ENCODE measurements around the gene ZNF638.
"Not testable (repeated sequence)": the region's sequence is repeated elsewhere in the genome, so short reads cannot be mapped to it uniquely, and the experiment has no call there.

The ZNF638 gene

DNA sequence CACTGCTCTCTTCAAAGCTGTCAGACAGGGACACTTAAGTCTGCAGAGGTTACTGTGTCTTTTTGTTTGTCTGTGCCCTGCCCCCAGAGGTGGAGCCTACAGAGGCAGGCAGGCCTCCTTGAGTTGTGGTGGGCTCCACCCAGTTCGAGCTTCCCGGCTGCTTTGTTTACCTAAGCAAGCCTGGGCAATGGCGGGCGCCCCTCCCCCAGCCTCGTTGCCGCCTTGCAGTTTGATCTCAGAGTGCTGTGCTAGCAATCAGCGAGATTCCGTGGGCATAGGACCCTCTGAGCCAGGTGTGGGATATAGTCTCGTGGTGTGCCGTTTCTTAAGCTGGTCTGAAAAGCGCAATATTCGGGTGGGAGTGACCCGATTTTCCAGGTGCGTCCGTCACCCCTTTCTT lies 85.3 kb downstream of the ZNF638 start:
- DNase-seq = not testable (repeated sequence)

DNA sequence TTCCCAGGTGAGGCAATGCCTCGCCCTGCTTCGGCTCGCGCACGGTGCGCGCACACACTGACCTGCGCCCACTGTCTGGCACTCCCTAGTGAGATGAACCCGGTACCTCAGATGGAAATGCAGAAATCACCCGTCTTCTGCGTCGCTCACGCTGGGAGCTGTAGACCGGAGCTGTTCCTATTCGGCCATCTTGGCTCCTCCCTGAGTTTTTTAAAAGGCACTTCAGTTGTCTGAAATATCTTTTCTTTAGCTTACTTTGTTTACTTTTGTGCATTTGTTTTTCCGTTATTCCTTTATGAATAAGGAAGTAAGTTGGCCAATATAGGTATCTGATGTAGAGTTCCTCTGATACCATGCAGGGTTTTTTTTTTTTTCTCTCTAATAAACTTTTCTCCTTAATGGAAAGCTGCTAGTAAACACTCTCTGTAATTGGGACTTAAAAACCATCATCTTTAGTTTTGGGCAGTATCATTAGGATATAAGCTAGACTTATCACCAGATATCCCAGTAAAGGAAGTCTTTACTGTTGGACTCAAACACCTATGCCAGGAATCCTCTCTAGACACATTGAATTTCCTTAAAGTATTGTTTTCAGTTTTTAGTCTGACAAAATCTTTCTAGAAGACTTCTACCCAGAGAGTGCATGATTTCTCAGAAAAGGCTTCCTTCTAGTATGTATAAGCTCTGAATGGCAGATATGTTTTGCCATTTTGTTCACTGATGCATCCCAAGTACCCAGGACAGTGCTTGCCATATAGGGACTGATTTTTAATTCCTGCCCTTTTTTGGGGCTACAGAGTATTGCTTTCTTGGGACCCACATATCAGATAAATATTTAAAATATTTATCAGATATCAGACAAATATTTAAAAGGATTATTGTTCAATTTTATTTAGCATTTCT lies 86.0 kb downstream of the ZNF638 start:
- DNase-seq = no peak

DNA sequence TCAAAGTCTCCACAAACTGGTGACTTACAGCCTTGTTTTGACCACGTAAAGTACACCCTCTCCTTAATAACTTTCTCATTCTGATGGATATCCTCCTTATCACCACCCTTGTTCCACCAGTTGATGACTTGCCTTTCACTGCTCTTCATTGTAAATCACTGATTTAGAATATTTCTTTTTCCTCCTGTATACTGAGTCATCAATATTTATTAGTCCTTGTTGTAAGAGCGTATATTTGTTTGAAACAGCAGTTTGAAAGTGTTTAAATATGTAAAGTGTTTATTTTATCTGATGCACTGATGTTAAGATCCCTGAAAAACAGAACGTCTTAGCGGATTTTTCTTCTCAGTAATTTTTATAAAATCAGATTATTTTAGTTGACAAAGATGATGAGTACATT lies 87.6 kb downstream of the ZNF638 start:
- no peak for DNase-seq

DNA sequence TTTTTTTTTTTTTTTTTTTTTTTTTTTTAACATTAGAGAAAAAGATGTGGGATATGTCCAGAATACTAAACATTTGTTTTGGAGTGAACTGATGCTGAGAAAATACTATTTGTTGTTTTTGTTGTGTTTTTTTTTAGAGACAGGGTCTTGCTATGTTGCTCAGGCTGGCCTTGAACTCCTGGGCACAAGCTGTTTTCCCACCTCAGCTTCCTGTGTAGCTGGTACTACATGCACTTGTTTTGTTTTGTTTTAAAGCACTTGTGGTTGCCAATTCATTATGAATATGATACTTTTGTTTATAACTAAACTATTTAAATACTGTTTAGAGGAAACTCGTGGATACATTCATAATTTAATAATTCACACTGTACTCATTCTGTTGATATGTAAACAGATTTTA lies 88.4 kb downstream of the ZNF638 start:
- no peak for DNase-seq

DNA sequence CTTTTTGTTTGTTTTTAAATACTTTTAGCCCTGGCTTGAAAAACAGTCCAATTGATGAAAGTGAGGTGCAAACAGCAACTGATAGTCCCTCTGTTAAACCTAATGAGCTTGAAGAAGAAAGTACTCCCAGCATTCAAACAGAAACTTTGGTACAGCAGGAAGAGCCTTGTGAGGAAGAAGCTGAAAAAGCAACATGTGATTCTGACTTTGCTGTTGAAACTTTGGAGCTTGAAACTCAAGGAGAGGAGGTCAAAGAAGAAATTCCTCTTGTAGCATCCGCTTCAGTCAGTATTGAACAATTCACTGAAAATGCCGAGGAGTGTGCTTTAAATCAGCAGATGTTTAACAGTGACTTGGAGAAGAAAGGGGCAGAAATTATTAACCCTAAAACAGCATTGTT lies 91.2 kb downstream of the ZNF638 start:
- no peak for DNase-seq

DNA sequence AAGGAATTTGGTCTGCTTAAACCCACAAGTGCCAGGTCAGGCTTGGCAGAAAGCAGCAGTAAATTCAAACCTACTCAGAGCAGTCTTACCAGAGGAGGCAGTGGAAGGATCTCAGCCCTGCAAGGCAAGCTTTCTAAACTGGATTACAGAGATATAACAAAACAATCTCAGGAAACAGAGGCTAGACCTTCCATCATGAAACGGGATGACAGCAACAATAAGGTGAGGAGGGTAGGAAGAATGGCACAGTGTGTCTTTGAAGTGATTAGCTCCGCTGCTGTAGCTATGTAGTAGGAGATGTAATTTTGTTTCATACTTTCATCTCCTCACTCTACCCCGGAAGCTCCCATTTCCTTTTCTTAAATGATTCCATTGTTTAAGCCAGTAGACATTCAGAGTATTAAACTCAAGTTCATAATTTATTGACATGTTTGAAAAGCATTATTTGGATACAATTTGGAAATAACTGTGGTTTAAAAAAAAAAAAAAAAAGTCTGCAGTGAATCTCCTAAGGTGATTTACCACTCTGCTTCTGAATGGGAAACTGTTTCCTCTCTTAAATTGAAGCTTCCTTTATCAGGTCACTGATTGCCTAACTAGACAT lies 92.3 kb downstream of the ZNF638 start:
- no peak for DNase-seq

DNA sequence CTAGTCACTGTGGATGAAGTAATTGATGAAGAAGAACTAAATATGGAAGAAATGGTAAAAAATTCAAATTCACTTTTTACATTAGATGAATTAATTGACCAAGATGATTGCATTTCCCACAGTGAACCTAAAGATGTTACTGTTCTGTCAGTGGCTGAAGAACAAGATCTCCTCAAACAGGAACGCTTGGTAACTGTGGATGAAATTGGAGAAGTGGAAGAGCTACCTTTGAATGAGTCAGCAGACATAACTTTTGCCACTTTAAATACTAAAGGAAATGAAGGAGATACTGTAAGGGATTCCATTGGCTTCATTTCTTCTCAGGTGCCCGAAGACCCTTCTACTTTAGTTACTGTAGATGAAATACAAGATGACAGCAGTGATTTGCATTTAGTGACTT lies 95.1 kb downstream of the ZNF638 start:
- no peak for DNase-seq

DNA sequence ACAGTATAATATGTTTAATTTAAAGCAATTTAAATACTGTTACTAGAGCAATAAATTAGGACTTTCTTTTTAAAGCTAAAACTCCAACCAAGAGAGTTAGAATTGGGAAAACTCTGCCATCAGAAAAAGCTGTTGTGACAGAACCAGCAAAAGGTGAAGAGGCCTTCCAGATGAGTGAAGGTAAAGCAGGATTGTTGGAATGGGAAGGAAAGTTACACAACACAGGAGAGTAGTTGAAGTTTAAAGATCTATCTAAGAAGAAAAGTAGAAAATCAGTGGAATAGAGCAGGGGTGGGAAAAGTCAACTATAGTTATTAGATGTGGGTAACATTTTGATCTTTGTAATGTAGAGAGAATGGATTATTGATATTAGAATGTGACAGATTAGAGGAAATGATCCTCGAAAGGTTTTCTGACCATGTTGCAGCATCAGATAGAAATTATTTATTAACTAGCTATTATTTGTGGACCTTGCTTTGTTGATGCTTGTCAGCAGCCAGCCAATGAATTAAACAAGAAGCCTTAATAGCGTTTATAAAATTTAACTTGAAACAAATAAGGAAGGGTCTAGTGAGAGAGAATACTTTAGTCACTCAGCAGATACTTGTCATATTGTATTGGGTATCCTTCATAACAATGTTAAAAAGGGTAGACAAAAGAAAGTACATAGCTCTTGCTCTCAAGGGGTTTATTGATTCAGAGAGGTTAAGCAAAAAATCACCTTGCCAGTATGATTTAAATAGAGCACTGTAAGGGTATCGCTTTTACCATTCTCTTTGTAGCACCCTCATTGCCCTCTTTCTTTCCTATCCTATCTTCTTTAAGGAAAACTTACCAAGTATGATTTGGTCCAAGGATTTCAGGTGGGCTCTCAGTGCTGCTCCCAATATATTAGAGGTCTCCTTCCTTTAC lies 97.1 kb downstream of the ZNF638 start:
- no peak for DNase-seq

DNA sequence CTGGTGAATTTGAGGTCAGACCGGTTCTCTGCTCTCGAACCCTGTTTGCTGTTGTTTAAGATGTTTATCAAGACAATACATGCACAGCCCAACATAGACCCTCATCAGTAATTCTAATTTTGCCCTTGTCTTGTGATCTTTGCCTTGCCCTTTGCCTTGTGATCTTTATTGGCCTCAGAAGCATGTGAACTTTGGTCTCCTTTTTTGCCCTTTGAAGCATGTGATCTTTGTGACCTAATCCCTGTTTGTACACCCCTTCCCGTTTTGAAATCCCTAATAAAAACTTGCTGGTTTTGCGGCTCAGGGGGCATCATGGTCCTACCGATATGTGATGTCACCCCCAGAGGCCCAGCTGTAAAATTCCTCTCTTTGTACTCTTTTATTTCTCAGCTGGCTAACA lies 113.6 kb downstream of the ZNF638 start:
- not testable (repeated sequence) for DNase-seq

DNA sequence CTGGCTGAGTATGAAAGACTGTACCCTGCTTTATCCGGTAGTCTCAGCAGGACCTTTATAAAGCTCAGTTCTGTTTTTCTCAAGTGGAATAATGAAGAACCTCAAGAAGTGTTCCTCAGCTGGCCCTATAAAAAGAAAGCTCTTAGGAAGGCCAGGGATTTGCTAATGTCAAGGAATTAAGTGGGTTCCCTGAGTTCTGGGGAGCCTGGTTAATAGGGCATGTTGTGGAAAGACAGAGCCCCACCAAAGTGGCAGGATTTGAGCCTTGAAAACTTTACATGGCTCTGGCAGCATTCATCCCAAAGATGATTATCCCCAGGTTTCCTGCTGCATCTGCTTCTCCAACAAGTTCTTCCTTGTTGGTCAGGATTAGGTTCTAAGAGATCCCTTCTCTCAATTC lies 114.9 kb downstream of the ZNF638 start:
- no peak for DNase-seq

DNA sequence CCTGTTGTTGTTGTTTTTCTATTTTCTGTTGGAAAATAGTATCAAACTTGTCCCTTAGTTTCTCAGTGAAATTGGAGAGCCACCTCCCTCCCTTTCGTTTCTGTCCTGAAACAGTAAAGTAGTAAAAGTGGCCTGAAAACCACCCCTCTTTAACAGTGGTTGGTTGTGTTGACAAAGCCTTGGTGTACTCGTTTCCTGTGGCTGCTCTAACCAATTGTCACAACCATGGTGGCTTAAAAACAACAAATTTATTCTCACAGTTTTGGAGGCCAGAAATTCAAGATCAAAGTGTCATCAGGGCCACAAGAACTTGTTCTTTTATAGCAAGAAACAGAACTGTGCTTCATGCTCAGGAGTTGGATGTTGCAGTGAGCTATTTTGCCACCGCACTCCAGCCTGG lies 117.8 kb downstream of the ZNF638 start:
- no peak for DNase-seq

DNA sequence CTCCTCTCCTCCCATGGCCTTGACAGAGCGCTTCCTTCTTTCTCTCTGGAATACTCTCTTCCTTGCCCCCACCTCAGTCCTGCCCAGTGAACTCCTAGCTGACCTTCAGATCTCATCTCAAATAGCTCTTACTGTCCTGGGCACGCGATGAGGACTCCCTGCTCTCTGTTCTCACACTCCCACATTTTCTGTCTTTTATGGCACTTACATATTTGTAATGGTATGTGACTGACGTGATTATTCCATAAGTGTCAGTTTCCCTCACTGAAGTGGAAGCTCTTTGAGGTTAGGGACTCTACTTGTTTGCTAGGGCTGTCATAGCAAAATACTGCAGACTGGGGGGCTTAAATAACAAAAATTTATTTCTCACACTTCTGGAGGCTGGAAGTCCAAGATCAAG lies 120.1 kb downstream of the ZNF638 start:
- DNase-seq = no peak

DNA sequence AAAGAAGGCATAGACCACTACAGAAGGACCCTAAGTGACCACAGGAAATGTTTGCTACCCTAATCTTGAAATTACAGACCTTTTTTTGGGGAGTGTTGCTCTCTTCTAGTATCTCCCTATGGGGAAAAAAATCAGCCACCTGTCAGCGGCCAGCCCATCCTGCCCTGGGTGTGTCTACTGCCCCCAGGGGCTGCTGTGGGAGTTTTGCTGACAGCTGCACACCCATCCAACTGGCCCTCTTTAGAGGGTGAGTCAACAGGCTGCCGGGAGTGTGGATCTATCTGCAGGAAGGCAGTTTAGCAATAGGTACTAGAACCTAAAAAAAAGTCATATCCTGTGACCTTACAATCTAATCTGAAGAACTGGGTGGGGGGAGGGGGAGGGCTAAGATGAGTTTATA lies 121.0 kb downstream of the ZNF638 start:
- DNase-seq = peak; percentile 23

DNA sequence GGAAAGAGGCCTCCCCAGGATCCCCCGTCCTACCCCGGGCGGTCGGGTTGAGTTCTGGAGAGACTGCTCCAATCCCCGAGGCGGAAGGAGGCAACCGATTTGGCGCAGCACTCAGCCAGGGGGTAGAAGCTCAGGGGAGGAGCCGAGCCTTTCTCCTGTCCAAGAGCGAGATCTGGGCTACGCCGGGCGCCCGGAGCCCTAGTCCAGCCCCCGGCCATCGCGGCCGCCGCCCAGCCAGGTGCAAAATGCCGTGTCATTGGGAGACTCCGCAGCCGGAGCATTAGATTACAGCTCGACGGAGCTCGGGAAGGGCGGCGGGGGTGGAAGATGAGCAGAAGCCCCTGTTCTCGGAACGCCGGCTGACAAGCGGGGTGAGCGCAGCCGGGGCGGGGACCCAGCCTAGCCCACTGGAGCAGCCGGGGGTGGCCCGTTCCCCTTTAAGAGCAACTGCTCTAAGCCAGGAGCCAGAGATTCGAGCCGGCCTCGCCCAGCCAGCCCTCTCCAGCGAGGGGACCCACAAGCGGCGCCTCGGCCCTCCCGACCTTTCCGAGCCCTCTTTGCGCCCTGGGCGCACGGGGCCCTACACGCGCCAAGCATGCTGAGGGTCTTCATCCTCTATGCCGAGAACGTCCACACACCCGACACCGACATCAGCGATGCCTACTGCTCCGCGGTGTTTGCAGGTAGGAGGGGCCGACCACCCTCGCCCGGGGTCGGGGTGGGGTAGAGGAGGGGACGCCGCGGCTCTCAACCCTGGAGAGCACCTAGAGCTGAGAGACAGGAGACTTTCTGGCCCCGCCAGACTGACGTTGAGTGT lies 122.0 kb downstream of the ZNF638 start, which contains the start of gene DYSF:
TSS of gene DYSF (plus strand) at position 158 of the 817 bp plus-strand sequence.
- no peak for DNase-seq

DNA sequence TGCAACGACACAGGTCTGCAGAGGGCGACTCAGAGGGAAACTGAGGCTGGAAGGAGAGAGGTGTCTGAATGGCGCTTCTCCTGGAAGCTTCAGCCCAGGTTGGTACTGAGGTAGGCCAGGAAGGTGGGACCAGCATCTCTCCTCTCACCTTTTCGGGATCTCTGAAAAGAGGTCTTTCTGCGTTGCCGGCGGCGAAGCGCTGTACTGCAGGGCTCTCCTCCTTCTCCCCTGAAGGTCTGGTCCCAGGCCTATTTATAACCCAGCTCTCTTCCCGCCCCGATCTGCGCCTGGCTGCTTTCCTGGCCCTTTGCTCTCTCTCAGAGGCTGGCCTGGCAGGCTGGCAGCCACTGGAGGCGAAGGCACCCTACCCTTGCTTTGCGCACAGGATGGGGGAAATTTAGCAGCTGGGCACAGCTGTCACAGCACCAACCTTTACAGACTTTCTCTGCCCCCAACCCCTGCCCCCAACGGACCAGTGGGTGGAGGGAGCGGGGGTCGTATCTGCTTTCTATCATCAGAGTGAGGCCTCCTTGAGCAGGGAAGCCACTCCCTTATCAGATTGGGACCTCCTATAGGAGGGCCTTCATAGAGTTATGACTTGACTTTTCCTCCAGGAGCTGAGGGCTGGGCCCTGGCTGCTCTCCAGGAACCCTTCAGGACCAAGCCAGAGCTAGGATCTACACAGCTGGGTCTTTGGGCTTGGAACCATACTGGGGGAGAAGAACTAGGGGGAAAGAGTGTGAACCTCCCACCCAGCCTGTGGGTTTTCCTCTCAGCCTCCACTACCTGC lies 122.8 kb downstream of the ZNF638 start:
- no peak for DNase-seq

DNA sequence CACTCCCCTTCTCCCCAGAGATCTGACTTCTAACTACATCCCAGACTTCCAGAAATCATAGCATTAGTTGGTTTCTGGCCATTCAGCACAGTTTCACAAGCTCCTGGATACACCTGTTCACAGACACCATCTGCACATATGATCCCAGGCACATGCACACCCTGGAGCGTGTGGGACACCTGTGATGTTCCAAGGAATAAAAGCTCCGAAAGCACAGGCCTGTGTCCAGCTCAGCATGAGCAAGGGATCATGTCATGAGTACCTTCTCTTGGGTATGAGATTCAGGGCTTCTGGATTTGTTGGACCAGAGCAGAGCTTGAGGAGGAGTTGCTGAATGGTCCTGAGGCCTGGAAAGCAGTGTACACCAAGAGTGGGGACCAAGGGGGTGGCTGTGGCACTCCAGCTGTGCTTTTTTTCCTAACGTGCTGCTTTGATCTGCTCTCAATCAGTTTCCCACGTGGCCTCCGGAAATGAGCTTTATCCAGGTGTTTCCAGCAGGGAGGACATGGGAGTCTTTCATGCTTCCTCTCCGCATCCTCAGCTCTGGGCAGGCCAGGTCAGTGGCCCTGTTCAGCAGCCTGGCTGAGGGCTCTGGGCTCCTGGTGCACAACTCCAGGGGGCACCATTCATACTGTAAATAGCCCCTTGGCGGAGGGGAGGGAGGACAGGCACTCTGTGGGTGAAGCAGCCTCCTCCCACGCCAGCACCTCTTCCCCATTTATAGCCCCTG lies 123.6 kb downstream of the ZNF638 start:
- DNase-seq = no peak

DNA sequence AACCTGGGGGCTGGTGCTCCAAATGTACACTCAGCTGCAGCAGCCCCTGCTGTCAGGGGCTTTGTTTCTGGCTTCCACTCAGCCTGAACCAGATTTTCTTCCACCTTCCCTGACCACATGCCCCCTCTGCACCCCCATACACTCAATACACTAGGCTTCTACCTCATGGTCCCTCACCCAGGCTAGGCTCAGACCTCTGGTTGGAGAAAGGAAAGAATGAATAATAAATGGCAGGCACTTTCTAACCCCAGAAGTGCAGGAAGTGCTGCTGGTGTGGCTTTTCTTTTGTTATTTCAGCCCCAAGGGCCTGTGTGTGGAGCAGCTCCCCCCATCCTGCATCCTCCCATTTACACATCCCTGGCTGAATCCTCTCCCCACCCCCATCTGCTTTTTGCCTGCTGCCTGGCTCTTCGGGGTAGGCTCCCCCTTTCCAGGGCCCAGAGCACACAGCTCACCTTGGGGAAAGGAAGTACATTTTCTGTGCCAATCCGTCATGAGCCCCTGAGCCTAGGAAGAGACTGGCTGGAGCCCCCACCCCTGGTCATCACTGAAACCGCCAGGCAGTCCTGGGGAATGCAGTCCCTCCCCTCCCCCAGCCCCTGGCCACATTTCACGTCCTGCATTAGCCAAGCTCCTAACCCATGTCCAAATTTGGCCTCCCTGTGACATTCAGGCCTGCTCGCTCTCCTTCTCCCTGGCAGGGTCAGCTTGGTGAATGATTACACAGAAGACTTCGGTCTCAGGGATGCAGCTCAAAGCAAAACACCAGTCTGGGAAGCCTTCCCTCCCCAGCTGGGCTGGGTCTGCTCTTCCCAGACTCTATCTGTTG lies 124.4 kb downstream of the ZNF638 start:
- peak; percentile 41 for DNase-seq

DNA sequence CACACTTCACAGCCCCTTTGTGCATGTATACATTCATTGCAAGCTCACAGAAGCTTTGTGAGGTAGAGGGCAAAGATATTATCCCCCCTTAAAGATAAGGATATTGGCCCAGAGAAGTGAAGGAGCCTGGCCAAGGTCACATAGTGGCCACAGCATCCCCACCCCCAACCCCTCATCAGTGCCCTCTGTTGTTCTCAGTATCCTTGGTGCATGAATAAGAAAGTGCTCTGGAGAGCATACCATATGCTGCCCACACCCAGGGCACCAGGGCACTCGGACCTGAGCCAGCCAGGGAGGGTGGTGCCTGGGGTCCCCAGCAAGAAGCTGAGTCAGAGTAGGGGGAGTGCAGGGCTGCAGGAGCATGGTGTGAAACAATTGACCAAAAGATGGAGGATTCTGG lies 125.0 kb downstream of the ZNF638 start:
- no peak for DNase-seq

DNA sequence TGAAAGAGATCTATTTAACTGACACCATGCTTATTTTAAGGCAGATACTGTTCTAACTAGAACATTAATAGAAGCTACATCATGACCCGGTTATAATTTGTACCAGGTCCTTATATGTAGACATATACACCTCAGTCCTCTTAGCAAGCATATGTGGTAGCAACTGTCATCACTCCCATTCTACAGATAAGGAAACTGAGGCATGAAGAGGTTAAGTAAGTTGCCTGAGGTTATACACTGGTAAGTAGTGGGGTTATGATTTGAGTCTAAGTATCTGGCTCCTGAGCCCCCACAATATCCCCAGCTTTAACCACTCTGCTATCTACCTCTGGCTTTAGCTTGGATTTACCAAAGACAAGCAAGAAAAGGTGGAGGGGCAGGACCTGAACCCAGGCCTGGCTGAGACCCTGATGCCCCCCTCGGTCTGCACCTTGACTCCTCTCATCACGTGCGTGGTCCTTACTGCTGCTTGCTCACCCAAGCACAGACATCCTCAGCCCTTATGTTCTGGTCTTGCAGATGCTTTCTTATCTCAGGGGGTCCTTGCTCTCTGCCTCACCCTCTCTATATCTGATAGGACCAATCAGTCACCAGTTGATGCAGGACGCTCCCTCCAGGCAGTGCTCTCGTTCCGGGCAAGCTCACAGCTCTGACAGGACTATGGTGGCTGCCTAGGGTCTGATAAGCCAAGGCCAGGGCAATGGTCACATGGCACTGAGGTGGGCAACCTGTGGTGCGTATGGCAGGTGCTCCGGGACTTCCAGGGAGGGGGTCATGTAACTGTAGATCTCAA lies 125.7 kb downstream of the ZNF638 start:
- DNase-seq = no peak
